ENCODE data around the gene TVP23C.

TVP23C gene

GRCh38 chr17:15501793-15502192, 61.5 kb downstream of the TVP23C start:
- Histone ChIP-seq H2AFZ (ENCODE audit: low read length) (no peak overlapping the region), H3K36me3 (ENCODE audit: insufficient read depth, low read length) (no peaks in the 10 kb centered on the region), H3K9ac (ENCODE audit: low read depth, low read length, poor library complexity, severe bottlenecking) (no peak overlapping the region), H3K79me2 (ENCODE audit: insufficient read depth, low read length) (no peaks in the 10 kb centered on the region), H4K20me1 (ENCODE audit: insufficient read depth, low read length, poor library complexity, severe bottlenecking) (no peaks in the 10 kb centered on the region), H3K9me2 (replicated peaks; ENCODE audit: low read depth, low read length) (no peaks in the 10 kb centered on the region), H3K9me3 (ENCODE audit: insufficient read depth, low read depth, low read length) (no peaks in the 10 kb centered on the region), H3F3A (ENCODE audit: low read depth) (no peaks in the 10 kb centered on the region), H3K27me3 (ENCODE audit: insufficient read depth, low read length, poor library complexity, severe bottlenecking) (peaks cover 5% of the 10 kb centered on the region), H3K4me2 (ENCODE audit: low read depth, low read length, poor library complexity, severe bottlenecking) (no peak overlapping the region), H3K4me1 (ENCODE audit: insufficient read depth, low read length, poor library complexity, severe bottlenecking) (no peaks in the 10 kb centered on the region), H3K4me3 (ENCODE audit: low read length, poor library complexity, severe bottlenecking) (no peak overlapping the region)
- no peak for TF ChIP-seq EZH2phosphoT487 (IDR thresholded peaks at IDR 0.05; ENCODE audit: borderline replicate concordance)
- TF ChIP-seq, protein P1, sequence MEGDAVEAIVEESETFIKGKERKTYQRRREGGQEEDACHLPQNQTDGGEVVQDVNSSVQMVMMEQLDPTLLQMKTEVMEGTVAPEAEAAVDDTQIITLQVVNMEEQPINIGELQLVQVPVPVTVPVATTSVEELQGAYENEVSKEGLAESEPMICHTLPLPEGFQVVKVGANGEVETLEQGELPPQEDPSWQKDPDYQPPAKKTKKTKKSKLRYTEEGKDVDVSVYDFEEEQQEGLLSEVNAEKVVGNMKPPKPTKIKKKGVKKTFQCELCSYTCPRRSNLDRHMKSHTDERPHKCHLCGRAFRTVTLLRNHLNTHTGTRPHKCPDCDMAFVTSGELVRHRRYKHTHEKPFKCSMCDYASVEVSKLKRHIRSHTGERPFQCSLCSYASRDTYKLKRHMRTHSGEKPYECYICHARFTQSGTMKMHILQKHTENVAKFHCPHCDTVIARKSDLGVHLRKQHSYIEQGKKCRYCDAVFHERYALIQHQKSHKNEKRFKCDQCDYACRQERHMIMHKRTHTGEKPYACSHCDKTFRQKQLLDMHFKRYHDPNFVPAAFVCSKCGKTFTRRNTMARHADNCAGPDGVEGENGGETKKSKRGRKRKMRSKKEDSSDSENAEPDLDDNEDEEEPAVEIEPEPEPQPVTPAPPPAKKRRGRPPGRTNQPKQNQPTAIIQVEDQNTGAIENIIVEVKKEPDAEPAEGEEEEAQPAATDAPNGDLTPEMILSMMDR (conservative IDR thresholded peaks at IDR 0.05; ENCODE audit: low read length), result no peak

GRCh38 chr17:15501282-15501681, 62.0 kb downstream of the TVP23C start:
- H3K4me1 ChIP-seq (ENCODE audit: insufficient read depth, low read length, poor library complexity, severe bottlenecking), result no peaks in the 10 kb centered on the region
- no peaks in the 10 kb centered on the region for H3K9me3 ChIP-seq (ENCODE audit: insufficient read depth, low read depth, low read length)
- no peaks in the 10 kb centered on the region for H3F3A ChIP-seq (ENCODE audit: low read depth)
- no peaks in the 10 kb centered on the region for H3K79me2 ChIP-seq (ENCODE audit: insufficient read depth, low read length)
- H3K27me3 ChIP-seq (ENCODE audit: insufficient read depth, low read length, poor library complexity, severe bottlenecking), result peaks cover 6% of the 10 kb centered on the region
- H3K9ac ChIP-seq (ENCODE audit: low read depth, low read length, poor library complexity, severe bottlenecking), result no peak overlapping the region
- H3K9me2 ChIP-seq (replicated peaks; ENCODE audit: low read depth, low read length), result no peaks in the 10 kb centered on the region
- TF ChIP-seq, protein P1 (conservative IDR thresholded peaks at IDR 0.05; ENCODE audit: low read length), result no peak
- no peak for TF ChIP-seq EZH2phosphoT487 (IDR thresholded peaks at IDR 0.05; ENCODE audit: borderline replicate concordance)
- no peak overlapping the region for H3K4me2 ChIP-seq (ENCODE audit: low read depth, low read length, poor library complexity, severe bottlenecking)
- H3K4me3 ChIP-seq (ENCODE audit: low read length, poor library complexity, severe bottlenecking), result no peak overlapping the region
- no peak overlapping the region for H2AFZ ChIP-seq (ENCODE audit: low read length)
- H4K20me1 ChIP-seq (ENCODE audit: insufficient read depth, low read length, poor library complexity, severe bottlenecking), result no peaks in the 10 kb centered on the region
- no peaks in the 10 kb centered on the region for H3K36me3 ChIP-seq (ENCODE audit: insufficient read depth, low read length)

- Histone ChIP-seq H3K4me1 (ENCODE audit: insufficient read depth, low read length, poor library complexity, severe bottlenecking) (no peaks in the 10 kb centered on the region), H3K9me3 (ENCODE audit: insufficient read depth, low read depth, low read length) (no peaks in the 10 kb centered on the region), H3K4me2 (ENCODE audit: low read depth, low read length, poor library complexity, severe bottlenecking) (no peak overlapping the region), H3K9me2 (replicated peaks; ENCODE audit: low read depth, low read length) (no peaks in the 10 kb centered on the region), H2AFZ (ENCODE audit: low read length) (peak overlapping the region; percentile 68; the same call in 1 of the 2 replicates), H3K4me3 (ENCODE audit: low read length, poor library complexity, severe bottlenecking) (no peak overlapping the region), H3K79me2 (ENCODE audit: insufficient read depth, low read length) (no peaks in the 10 kb centered on the region), H3K27me3 (ENCODE audit: insufficient read depth, low read length, poor library complexity, severe bottlenecking) (peaks cover 12% of the 10 kb centered on the region), H4K20me1 (ENCODE audit: insufficient read depth, low read length, poor library complexity, severe bottlenecking) (no peaks in the 10 kb centered on the region), H3K36me3 (ENCODE audit: insufficient read depth, low read length) (no peaks in the 10 kb centered on the region), H3F3A (ENCODE audit: low read depth) (no peaks in the 10 kb centered on the region), H3K9ac (ENCODE audit: low read depth, low read length, poor library complexity, severe bottlenecking) (no peak overlapping the region)
- no peak for TF ChIP-seq EZH2phosphoT487 (IDR thresholded peaks at IDR 0.05; ENCODE audit: borderline replicate concordance)
- TF ChIP-seq, protein P1 (conservative IDR thresholded peaks at IDR 0.05; ENCODE audit: low read length), result no peak
Observed at GRCh38 chr17:15498107-15498506, 65.2 kb downstream of the TVP23C start.
